HEK293T (cell line): ENCODE measurements around the gene CA5A.

Experiments used
- CTCF ChIA-PET: fragments of 350-600 bp; formaldehyde crosslinking; extraction: SDS; loops from one replicate; lab custom pipeline; 2021; ENCODE audit warnings: antibody characterized with exemption, inconsistent platforms; lab: Yijun Ruan, JAX
- POLR2A ChIA-PET: fragments of 350-600 bp; formaldehyde crosslinking; extraction: SDS; loops from one replicate; lab custom pipeline; 2020; ENCODE audit warnings: antibody characterized with exemption, inconsistent platforms; lab: Yijun Ruan, JAX
- DNase-seq: peaks from one replicate; pipeline ENCODE4 v3.0.0; 2012; ENCODE audit warnings: mixed read lengths; ENCODE audit errors: extremely low spot score
- ARNT ChIP-seq: fragments of 450-650 bp; IDR thresholded peaks from 2 replicates; pipeline ENCODE4 v1.6.1; 2017; ENCODE audit warnings: mild to moderate bottlenecking
- BHLHE40 ChIP-seq: fragments of 450-650 bp; IDR thresholded peaks from 2 replicates; pipeline ENCODE4 v1.6.1; 2016; ENCODE audit warnings: mild to moderate bottlenecking, moderate library complexity, borderline replicate concordance
- CTBP1 ChIP-seq: fragments of 450-650 bp; IDR thresholded peaks from 2 replicates; pipeline ENCODE4 v1.6.1; 2016; ENCODE audit warnings: borderline replicate concordance
- ELF4 ChIP-seq: fragments of 450-650 bp; IDR thresholded peaks from 2 replicates; pipeline ENCODE4 v1.6.1; 2017; ENCODE audit warnings: antibody characterized with exemption
- FOXA1 ChIP-seq: fragments of 450-650 bp; IDR thresholded peaks from 2 replicates; pipeline ENCODE4 v1.6.1; 2016; ENCODE audit warnings: mild to moderate bottlenecking
- FOXK2 ChIP-seq: fragments of 450-650 bp; IDR thresholded peaks from 2 replicates; pipeline ENCODE4 v1.6.1; 2016; ENCODE audit warnings: mild to moderate bottlenecking
- FOXM1 ChIP-seq: fragments of 450-650 bp; IDR thresholded peaks from 2 replicates; pipeline ENCODE4 v1.6.1; 2017; ENCODE audit warnings: mild to moderate bottlenecking, borderline replicate concordance
- HDGF ChIP-seq: fragments of 450-650 bp; IDR thresholded peaks from 2 replicates; pipeline ENCODE4 v1.6.1; 2017; ENCODE audit warnings: antibody characterized with exemption, borderline replicate concordance
- L3MBTL2 ChIP-seq: fragments of 450-650 bp; conservative IDR thresholded peaks from 2 replicates; pipeline ENCODE4 v1.6.1; 2016; ENCODE audit warnings: mild to moderate bottlenecking
- LEF1 ChIP-seq: fragments of 450-650 bp; IDR thresholded peaks from 2 replicates; pipeline ENCODE4 v1.6.1; 2017; ENCODE audit warnings: mild to moderate bottlenecking, borderline replicate concordance
- NFRKB ChIP-seq: fragments of 450-650 bp; IDR thresholded peaks from 2 replicates; pipeline ENCODE4 v1.6.1; 2016; ENCODE audit warnings: mild to moderate bottlenecking, moderate library complexity
- PKNOX1 ChIP-seq: fragments of 450-650 bp; IDR thresholded peaks from 2 replicates; pipeline ENCODE4 v1.6.1; 2016
- SP1 ChIP-seq: fragments of 450-650 bp; IDR thresholded peaks from 2 replicates; pipeline ENCODE4 v1.6.1; 2017
- SUZ12 ChIP-seq: fragments of 450-650 bp; IDR thresholded peaks from 2 replicates; pipeline ENCODE4 v1.6.1; 2016; ENCODE audit warnings: mild to moderate bottlenecking
- TARDBP ChIP-seq: fragments of 450-650 bp; IDR thresholded peaks from 2 replicates; pipeline ENCODE4 v1.6.1; 2016
- ZNF384 ChIP-seq: fragments of 450-650 bp; IDR thresholded peaks from 2 replicates; pipeline ENCODE4 v1.6.1; 2016

CA5A gene

GRCh38 chr16:87924041-87924810, 12.1 kb downstream of the CA5A start:
- CTCF ChIA-PET, result no interaction called here
- TF ChIP-seq NFRKB, result no peak
- TF ChIP-seq L3MBTL2, result no peak
- TF ChIP-seq PKNOX1, result no peak
- TF ChIP-seq ARNT, result no peak
- no peak for TF ChIP-seq LEF1
- POLR2A ChIA-PET, result interaction anchor here (1.5 kb wide), 1 partner anchor 27 kb away, joined by 4 read pairs; the partner anchor contains the start of gene BANP
- DNase-seq, result no peak

- TF ChIP-seq HDGF, result no peak
- no peak for TF ChIP-seq SUZ12
- no peak for TF ChIP-seq PKNOX1
- no peak for TF ChIP-seq CTBP1
- no peak for TF ChIP-seq ELF4
- no peak for DNase-seq
- ChIA-PET CTCF (no interaction called here), POLR2A (no interaction called here)
These were observed 14.0 kb downstream of the CA5A start for GRCh38 chr16:87922250-87922871.

- TF ChIP-seq ZNF384, result no peak
- TF ChIP-seq BHLHE40, result no peak
- no peak for TF ChIP-seq FOXK2
- TF ChIP-seq TARDBP, result no peak
- TF ChIP-seq SP1, result no peak
- no peak for TF ChIP-seq NFRKB
- TF ChIP-seq ARNT, result no peak
- TF ChIP-seq SUZ12, result no peak
- TF ChIP-seq LEF1, result no peak
- TF ChIP-seq FOXA1, result no peak
- no peak for TF ChIP-seq PKNOX1
- no peak for TF ChIP-seq HDGF
- no peak for TF ChIP-seq ELF4
- no peak for TF ChIP-seq L3MBTL2
- no peak for TF ChIP-seq CTBP1
- TF ChIP-seq FOXM1, result no peak
- CTCF ChIA-PET, result no interaction called here
- no peak for DNase-seq
- POLR2A ChIA-PET, result no interaction called here
These were observed 15.0 kb downstream of the CA5A start for GRCh38 chr16:87921236-87921773.

GRCh38 chr16:87919681-87919994, 16.7 kb downstream of the CA5A start:
- ChIA-PET CTCF (no interaction called here), POLR2A (no interaction called here)
- TF ChIP-seq ARNT (no peak), FOXA1 (no peak), NFRKB (no peak), BHLHE40 (no peak), FOXK2 (no peak), ZNF384 (no peak), LEF1 (no peak), PKNOX1 (no peak), SP1 (no peak), TARDBP (no peak), ELF4 (no peak), FOXM1 (no peak), SUZ12 (no peak), CTBP1 (no peak), L3MBTL2 (no peak), HDGF (no peak)
- no peak for DNase-seq

GRCh38 chr16:87918866-87919680, 17.3 kb downstream of the CA5A start:
- no peak for TF ChIP-seq BHLHE40
- TF ChIP-seq ZNF384, result no peak
- TF ChIP-seq FOXA1, result no peak
- TF ChIP-seq HDGF, result no peak
- ChIA-PET CTCF (no interaction called here), POLR2A (no interaction called here)
- DNase-seq, result no peak

GRCh38 chr16:87918338-87918737, 18.0 kb downstream of the CA5A start:
- no peak for DNase-seq
- no peak for TF ChIP-seq SUZ12
- TF ChIP-seq NFRKB, result no peak
- no peak for TF ChIP-seq ARNT
- TF ChIP-seq ZNF384, result no peak
- no peak for TF ChIP-seq FOXK2
- TF ChIP-seq HDGF, result no peak
- no peak for TF ChIP-seq SP1
- no peak for TF ChIP-seq L3MBTL2
- no peak for TF ChIP-seq FOXM1
- TF ChIP-seq FOXA1, result no peak
- TF ChIP-seq LEF1, result no peak
- TF ChIP-seq BHLHE40, result no peak
- TF ChIP-seq PKNOX1, result no peak
- no peak for TF ChIP-seq ELF4
- TF ChIP-seq TARDBP, result no peak
- TF ChIP-seq CTBP1, result no peak
- CTCF ChIA-PET, result no interaction called here
- POLR2A ChIA-PET, result no interaction called here
